ENCODE results near the gene UBE2QL1. TPM values are rescaled to one million over a fixed set of nuclear protein-coding genes. Genes with fewer than 3 reads are reported as not detected.

UBE2QL1 gene
- polyA plus RNA-seq, 1 experiment = not detected

GRCh38 chr5:6469836-6470235 is 21.2 kb downstream of the UBE2QL1 start:
- peaks cover 2% of the 10 kb centered on the region for H3K27me3 ChIP-seq (ENCODE audit: control insufficient read depth, insufficient read depth, low read length)
- no peak overlapping the region for H3K4me3 ChIP-seq (ENCODE audit: low read depth, low read length)
- POLR2A ChIA-PET = no interaction called here
- no peak for TF ChIP-seq CTCF (IDR thresholded peaks at IDR 0.05; ENCODE audit: low read depth, low read length)
- no peaks in the 10 kb centered on the region; the same call in 1 of the 2 replicates for H3K9me3 ChIP-seq (ENCODE audit: control insufficient read depth, insufficient read depth, low read length)
- CTCF ChIA-PET = no interaction called here
- H3K27ac ChIP-seq (ENCODE audit: low read depth, low read length) = no peak overlapping the region
- no peak for DNase-seq (ENCODE audit: low read depth, low spot score)

- DNase-seq (ENCODE audit: low read depth, low spot score) = no peak
- Histone ChIP-seq H3K27ac (ENCODE audit: low read depth, low read length) (no peak overlapping the region), H3K9me3 (ENCODE audit: control insufficient read depth, insufficient read depth, low read length) (no peaks in the 10 kb centered on the region; the same call in 1 of the 2 replicates), H3K4me3 (ENCODE audit: low read depth, low read length) (no peak overlapping the region), H3K27me3 (ENCODE audit: control insufficient read depth, insufficient read depth, low read length) (peaks cover 2% of the 10 kb centered on the region)
- ChIA-PET POLR2A (no interaction called here), CTCF (no interaction called here)
- no peak for TF ChIP-seq CTCF (IDR thresholded peaks at IDR 0.05; ENCODE audit: low read depth, low read length)
Observed at GRCh38 chr5:6470672-6471071, 22.0 kb downstream of the UBE2QL1 start.

GRCh38 chr5:6471252-6471651 is 22.6 kb downstream of the UBE2QL1 start:
- POLR2A ChIA-PET = no interaction called here

GRCh38 chr5:6472792-6473191 is 24.1 kb downstream of the UBE2QL1 start:
- DNase-seq (ENCODE audit: low read depth, low spot score) = no peak
- Histone ChIP-seq H3K27ac (ENCODE audit: low read depth, low read length) (no peak overlapping the region), H3K9me3 (ENCODE audit: control insufficient read depth, insufficient read depth, low read length) (peaks cover 3% of the 10 kb centered on the region; the same call in 1 of the 2 replicates), H3K27me3 (ENCODE audit: control insufficient read depth, insufficient read depth, low read length) (no peaks in the 10 kb centered on the region), H3K4me3 (ENCODE audit: low read depth, low read length) (no peak overlapping the region)
- TF ChIP-seq CTCF (IDR thresholded peaks at IDR 0.05; ENCODE audit: low read depth, low read length) = no peak
- POLR2A ChIA-PET = no interaction called here
- CTCF ChIA-PET = no interaction called here

More at GRCh38 chr5:6471252-6471651, 22.6 kb downstream of the UBE2QL1 start:
- Histone ChIP-seq H3K9me3 (ENCODE audit: control insufficient read depth, insufficient read depth, low read length) (no peaks in the 10 kb centered on the region; the same call in 1 of the 2 replicates), H3K27me3 (ENCODE audit: control insufficient read depth, insufficient read depth, low read length) (peaks cover 2% of the 10 kb centered on the region), H3K27ac (ENCODE audit: low read depth, low read length) (no peak overlapping the region), H3K4me3 (ENCODE audit: low read depth, low read length) (no peak overlapping the region)
- DNase-seq (ENCODE audit: low read depth, low spot score) = no peak
- CTCF ChIA-PET = no interaction called here
- TF ChIP-seq CTCF (IDR thresholded peaks at IDR 0.05; ENCODE audit: low read depth, low read length) = no peak

GRCh38 chr5:6473284-6473683 is 24.6 kb downstream of the UBE2QL1 start:
- no peaks in the 10 kb centered on the region for H3K27me3 ChIP-seq (ENCODE audit: control insufficient read depth, insufficient read depth, low read length)
- no peak for TF ChIP-seq CTCF (IDR thresholded peaks at IDR 0.05; ENCODE audit: low read depth, low read length)
- H3K9me3 ChIP-seq (ENCODE audit: control insufficient read depth, insufficient read depth, low read length) = peaks cover 3% of the 10 kb centered on the region; the same call in 1 of the 2 replicates
- no peak overlapping the region for H3K27ac ChIP-seq (ENCODE audit: low read depth, low read length)
- ChIA-PET CTCF (no interaction called here), POLR2A (no interaction called here)
- DNase-seq (ENCODE audit: low read depth, low spot score) = no peak
- H3K4me3 ChIP-seq (ENCODE audit: low read depth, low read length) = no peak overlapping the region
